ENCODE results near the gene LSMEM2. TPM values are rescaled to one million over a fixed set of nuclear protein-coding genes. Genes with fewer than 3 reads are reported as not detected.
A peak's percentile ranks its signal among the peaks of the same experiment; 100 is the strongest.

Gene LSMEM2
- total and polyA plus RNA-seq, 9 of the 15 experiments (the other 6 are each of a cell fraction or from before 2014, with no cell fraction given), result not detected

DNA sequence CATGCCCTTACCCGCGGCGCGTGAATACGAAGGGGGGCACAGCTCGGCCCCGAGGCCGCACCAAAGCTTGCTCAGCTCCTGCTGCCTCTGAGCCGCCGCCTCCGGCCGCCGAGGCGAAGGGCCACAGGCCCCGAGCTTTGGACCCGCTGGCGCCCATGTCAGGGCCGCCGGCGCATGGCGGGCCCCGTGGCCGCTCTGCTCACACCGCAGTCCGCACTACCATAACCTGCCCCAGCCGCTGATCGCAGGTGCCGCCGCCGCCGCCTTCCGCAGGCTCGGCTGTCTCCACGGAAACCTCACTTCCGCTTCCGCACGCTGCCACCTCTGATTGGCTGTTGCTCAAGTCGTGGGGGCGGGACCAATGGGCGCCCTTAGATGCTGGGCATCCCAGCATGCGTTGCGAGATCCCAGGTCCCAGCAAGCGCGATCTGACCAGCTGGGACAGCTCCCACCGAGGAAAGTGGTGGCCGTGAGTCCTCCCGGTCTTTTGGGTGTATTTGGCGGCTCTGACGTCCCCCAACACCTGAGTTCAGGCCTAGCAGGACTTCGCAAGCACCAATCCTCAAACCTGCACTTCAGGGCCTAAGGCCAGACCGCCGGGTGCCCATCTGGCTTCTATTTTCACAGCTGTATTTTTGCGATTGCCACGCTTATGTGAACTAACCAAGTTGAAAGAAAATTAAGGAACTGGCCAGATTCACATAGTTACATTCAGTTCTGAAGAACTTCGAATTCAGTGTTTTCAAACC is 49.2 kb downstream of the LSMEM2 start, which contains the start of gene TUSC2 (continued):
- TF ChIP-seq, protein P1, sequence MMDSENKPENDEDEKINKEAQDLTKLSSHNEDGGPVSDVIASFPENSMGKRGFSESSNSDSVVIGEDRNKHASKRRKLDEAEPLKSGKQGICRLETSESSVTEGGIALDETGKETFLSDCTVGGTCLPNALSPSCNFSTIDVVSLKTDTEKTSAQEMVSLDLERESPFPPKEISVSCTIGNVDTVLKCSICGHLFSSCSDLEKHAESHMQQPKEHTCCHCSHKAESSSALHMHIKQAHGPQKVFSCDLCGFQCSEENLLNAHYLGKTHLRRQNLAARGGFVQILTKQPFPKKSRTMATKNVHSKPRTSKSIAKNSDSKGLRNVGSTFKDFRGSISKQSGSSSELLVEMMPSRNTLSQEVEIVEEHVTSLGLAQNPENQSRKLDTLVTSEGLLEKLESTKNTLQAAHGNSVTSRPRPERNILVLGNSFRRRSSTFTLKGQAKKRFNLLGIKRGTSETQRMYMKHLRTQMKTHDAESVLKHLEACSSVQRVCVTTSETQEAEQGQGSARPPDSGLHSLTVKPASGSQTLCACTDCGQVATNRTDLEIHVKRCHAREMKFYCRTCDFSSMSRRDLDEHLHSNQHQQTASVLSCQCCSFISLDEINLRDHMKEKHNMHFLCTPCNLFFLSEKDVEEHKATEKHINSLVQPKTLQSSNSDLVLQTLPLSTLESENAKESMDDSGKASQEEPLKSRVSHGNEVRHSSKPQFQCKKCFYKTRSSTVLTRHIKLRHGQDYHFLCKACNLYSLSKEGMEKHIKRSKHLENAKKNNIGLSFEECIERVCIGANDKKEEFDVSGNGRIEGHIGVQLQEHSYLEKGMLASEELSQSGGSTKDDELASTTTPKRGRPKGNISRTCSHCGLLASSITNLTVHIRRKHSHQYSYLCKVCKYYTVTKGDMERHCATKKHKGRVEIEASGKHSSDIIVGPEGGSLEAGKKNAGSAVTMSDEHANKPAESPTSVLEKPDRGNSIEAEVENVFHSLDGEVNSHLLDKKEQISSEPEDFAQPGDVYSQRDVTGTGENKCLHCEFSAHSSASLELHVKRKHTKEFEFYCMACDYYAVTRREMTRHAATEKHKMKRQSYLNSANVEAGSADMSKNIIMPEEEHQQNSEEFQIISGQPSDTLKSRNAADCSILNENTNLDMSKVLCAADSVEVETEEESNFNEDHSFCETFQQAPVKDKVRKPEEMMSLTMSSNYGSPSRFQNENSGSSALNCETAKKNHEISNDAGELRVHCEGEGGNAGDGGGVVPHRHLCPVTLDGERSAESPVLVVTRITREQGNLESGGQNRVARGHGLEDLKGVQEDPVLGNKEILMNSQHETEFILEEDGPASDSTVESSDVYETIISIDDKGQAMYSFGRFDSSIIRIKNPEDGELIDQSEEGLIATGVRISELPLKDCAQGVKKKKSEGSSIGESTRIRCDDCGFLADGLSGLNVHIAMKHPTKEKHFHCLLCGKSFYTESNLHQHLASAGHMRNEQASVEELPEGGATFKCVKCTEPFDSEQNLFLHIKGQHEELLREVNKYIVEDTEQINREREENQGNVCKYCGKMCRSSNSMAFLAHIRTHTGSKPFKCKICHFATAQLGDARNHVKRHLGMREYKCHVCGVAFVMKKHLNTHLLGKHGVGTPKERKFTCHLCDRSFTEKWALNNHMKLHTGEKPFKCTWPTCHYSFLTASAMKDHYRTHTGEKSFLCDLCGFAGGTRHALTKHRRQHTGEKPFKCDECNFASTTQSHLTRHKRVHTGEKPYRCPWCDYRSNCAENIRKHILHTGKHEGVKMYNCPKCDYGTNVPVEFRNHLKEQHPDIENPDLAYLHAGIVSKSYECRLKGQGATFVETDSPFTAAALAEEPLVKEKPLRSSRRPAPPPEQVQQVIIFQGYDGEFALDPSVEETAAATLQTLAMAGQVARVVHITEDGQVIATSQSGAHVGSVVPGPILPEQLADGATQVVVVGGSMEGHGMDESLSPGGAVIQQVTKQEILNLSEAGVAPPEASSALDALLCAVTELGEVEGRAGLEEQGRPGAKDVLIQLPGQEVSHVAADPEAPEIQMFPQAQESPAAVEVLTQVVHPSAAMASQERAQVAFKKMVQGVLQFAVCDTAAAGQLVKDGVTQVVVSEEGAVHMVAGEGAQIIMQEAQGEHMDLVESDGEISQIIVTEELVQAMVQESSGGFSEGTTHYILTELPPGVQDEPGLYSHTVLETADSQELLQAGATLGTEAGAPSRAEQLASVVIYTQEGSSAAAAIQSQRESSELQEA (IDR thresholded peaks at IDR 0.05; ENCODE audit: low read depth), result no peak
- TF ChIP-seq JUN (IDR thresholded peaks at IDR 0.05; ENCODE audit: borderline replicate concordance, low read depth, low read length) (no peak), JUN (CRISPR knock-in tag; IDR thresholded peaks at IDR 0.05; ENCODE audit: borderline replicate concordance) (no peak), ZBTB33 (CRISPR knock-in tag; IDR thresholded peaks at IDR 0.05) (no peak; the same call in 1 of the 2 replicates), ARID1B (IDR thresholded peaks at IDR 0.05) (no peak), ZNF143 (CRISPR knock-in tag; IDR thresholded peaks at IDR 0.05) (peak; percentile 80), HOXB6 (CRISPR knock-in tag; IDR thresholded peaks at IDR 0.05; ENCODE audit: borderline replicate concordance) (no peak), CLOCK (CRISPR knock-in tag; IDR thresholded peaks at IDR 0.05; ENCODE audit: borderline replicate concordance) (no peak), TBL1XR1 (IDR thresholded peaks at IDR 0.05; ENCODE audit: low read length in 2 of 2) (no peak), ZNF224 (CRISPR knock-in tag; IDR thresholded peaks at IDR 0.05) (no peak), NCOR1 (IDR thresholded peaks at IDR 0.05) (no peak), PHB2 (IDR thresholded peaks at IDR 0.05; ENCODE audit: low read depth) (no peak), PHF20 (IDR thresholded peaks at IDR 0.05; ENCODE audit: partially characterized antibody) (peak; percentile 80), CSDE1 (IDR thresholded peaks at IDR 0.05) (no peak), NFXL1 (CRISPR knock-in tag; IDR thresholded peaks at IDR 0.05) (no peak), MEF2D (tag; conservative IDR thresholded peaks at IDR 0.05; ENCODE audit: low read depth) (no peak), ZNF354B (CRISPR knock-in tag; IDR thresholded peaks at IDR 0.05) (no peak)
